Measurements from ENCODE around the gene FIP1L1. TPM values are rescaled to one million over a fixed set of nuclear protein-coding genes. Genes with fewer than 3 reads are reported as not detected.

The FIP1L1 gene
- total and polyA plus RNA-seq, 2 of the 13 experiments (the other 11 are each of a cell fraction or from before 2014, with no cell fraction given): 14.9 to 69.4 TPM

- TF ChIP-seq PITX1 (CRISPR knock-in tag; IDR thresholded peaks at IDR 0.05): peak; percentile 71
- TF ChIP-seq ZMYM4 (CRISPR knock-in tag; IDR thresholded peaks at IDR 0.05): peak; percentile 81
- TF ChIP-seq HOXA9 (CRISPR knock-in tag; IDR thresholded peaks at IDR 0.05; ENCODE audit: borderline replicate concordance): no peak
- no peak for TF ChIP-seq FOXO1 (CRISPR knock-in tag; IDR thresholded peaks at IDR 0.05)
- TF ChIP-seq, protein P1, sequence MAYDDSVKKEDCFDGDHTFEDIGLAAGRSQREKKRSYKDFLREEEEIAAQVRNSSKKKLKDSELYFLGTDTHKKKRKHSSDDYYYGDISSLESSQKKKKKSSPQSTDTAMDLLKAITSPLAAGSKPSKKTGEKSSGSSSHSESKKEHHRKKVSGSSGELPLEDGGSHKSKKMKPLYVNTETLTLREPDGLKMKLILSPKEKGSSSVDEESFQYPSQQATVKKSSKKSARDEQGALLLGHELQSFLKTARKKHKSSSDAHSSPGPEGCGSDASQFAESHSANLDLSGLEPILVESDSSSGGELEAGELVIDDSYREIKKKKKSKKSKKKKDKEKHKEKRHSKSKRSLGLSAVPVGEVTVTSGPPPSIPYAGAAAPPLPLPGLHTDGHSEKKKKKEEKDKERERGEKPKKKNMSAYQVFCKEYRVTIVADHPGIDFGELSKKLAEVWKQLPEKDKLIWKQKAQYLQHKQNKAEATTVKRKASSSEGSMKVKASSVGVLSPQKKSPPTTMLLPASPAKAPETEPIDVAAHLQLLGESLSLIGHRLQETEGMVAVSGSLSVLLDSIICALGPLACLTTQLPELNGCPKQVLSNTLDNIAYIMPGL (CRISPR knock-in tag; IDR thresholded peaks at IDR 0.05; ENCODE audit: borderline replicate concordance in 1 of 2, low read depth in 1 of 2): peak; percentile 70 to 82
- no peak for TF ChIP-seq SIX1 (CRISPR knock-in tag; IDR thresholded peaks at IDR 0.05; ENCODE audit: borderline replicate concordance)
- no peak for TF ChIP-seq ZNF569 (CRISPR knock-in tag; IDR thresholded peaks at IDR 0.05; ENCODE audit: borderline replicate concordance)
- peak; percentile 64 for TF ChIP-seq GABPA (IDR thresholded peaks at IDR 0.05; ENCODE audit: low read depth, low read length)
- peak; percentile 69; the same call in 1 of the 2 replicates for TF ChIP-seq GABPA (CRISPR knock-in tag; IDR thresholded peaks at IDR 0.05; ENCODE audit: low read depth)
- TF ChIP-seq KAT2B (IDR thresholded peaks at IDR 0.05; ENCODE audit: borderline replicate concordance, low read depth, low read length): no peak
- TF ChIP-seq ZNF350 (CRISPR knock-in tag; IDR thresholded peaks at IDR 0.05; ENCODE audit: borderline replicate concordance, low read depth): peak; percentile 57; the same call in 1 of the 2 replicates
- peak; percentile 72; the same call in 1 of the 2 replicates for TF ChIP-seq TOPORS (CRISPR knock-in tag; IDR thresholded peaks at IDR 0.05)
- TF ChIP-seq KLF11 (CRISPR knock-in tag; IDR thresholded peaks at IDR 0.05): peak; percentile 21; the same call in 1 of the 2 replicates
- peak; percentile 24; the same call in 1 of the 2 replicates for TF ChIP-seq ZNF460 (CRISPR knock-in tag; IDR thresholded peaks at IDR 0.05; ENCODE audit: borderline replicate concordance)
- peak; percentile 79 for TF ChIP-seq ZNF430 (CRISPR knock-in tag; IDR thresholded peaks at IDR 0.05)
- TF ChIP-seq SALL1 (CRISPR knock-in tag; IDR thresholded peaks at IDR 0.05): peak; percentile 78; the same call in 1 of the 2 replicates
- TF ChIP-seq ZBTB33 (CRISPR knock-in tag; IDR thresholded peaks at IDR 0.05): no peak
- TF ChIP-seq SMAD3 (CRISPR knock-in tag; IDR thresholded peaks at IDR 0.05): peak; percentile 20; the same call in 1 of the 2 replicates
- TF ChIP-seq, protein P2, sequence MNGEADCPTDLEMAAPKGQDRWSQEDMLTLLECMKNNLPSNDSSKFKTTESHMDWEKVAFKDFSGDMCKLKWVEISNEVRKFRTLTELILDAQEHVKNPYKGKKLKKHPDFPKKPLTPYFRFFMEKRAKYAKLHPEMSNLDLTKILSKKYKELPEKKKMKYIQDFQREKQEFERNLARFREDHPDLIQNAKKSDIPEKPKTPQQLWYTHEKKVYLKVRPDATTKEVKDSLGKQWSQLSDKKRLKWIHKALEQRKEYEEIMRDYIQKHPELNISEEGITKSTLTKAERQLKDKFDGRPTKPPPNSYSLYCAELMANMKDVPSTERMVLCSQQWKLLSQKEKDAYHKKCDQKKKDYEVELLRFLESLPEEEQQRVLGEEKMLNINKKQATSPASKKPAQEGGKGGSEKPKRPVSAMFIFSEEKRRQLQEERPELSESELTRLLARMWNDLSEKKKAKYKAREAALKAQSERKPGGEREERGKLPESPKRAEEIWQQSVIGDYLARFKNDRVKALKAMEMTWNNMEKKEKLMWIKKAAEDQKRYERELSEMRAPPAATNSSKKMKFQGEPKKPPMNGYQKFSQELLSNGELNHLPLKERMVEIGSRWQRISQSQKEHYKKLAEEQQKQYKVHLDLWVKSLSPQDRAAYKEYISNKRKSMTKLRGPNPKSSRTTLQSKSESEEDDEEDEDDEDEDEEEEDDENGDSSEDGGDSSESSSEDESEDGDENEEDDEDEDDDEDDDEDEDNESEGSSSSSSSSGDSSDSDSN (CRISPR knock-in tag; IDR thresholded peaks at IDR 0.05): peak; percentile 80
- TF ChIP-seq ZNF746 (CRISPR knock-in tag; IDR thresholded peaks at IDR 0.05): no peak
- TF ChIP-seq ZNF326 (CRISPR knock-in tag; IDR thresholded peaks at IDR 0.05; ENCODE audit: borderline replicate concordance): no peak
- peak; percentile 53; the same call in 1 of the 3 replicates for TF ChIP-seq MXI1 (IDR thresholded peaks at IDR 0.05; ENCODE audit: borderline replicate concordance, low read depth, low read length)
- TF ChIP-seq EED (CRISPR knock-in tag; IDR thresholded peaks at IDR 0.05): peak; percentile 82; the same call in 1 of the 2 replicates
- no peak for TF ChIP-seq ZSCAN30 (CRISPR knock-in tag; IDR thresholded peaks at IDR 0.05)
These were observed at the start of gene FIP1L1 (continued) for GRCh38 chr4:53377319-53378170.
